ENCODE data around the gene COX7A2L. TPM values are rescaled to one million over a fixed set of nuclear protein-coding genes. Genes with fewer than 3 reads are reported as not detected.

The COX7A2L gene
- total and polyA plus RNA-seq, 10 of the 15 experiments (the other 5 are each of a cell fraction or from before 2014, with no cell fraction given), result 134 to 532 (median 222) TPM

- no peak overlapping the region for H3K4me3 ChIP-seq
- TF ChIP-seq SPI1 (IDR thresholded peaks at IDR 0.05; ENCODE audit: borderline replicate concordance, insufficient read depth, low read depth, low read length) (no peak), CTCF (IDR thresholded peaks at IDR 0.05 in 2 of 3, conservative IDR thresholded peaks at IDR 0.05 in 1 of 3; ENCODE audit: control insufficient read depth in 2 of 3, extremely low read depth in 1 of 3, insufficient read depth in 1 of 3, low read depth in 3 of 3, low read length in 3 of 3) (no peak), CHD4 (IDR thresholded peaks at IDR 0.05) (no peak), HSF1 (IDR thresholded peaks at IDR 0.05; ENCODE audit: low read depth, low read length) (no peak)
- WGBS (ENCODE audit: insufficient coverage, insufficient replicate concordance, low lambda C conversion rate, missing lambda C conversion rate), result 99% methylated on average over 9 of the region's 9 CpGs
- H3K36me3 ChIP-seq (ENCODE audit: control insufficient read depth in 2 of 2, insufficient read depth in 2 of 2, low read length in 1 of 2), result peaks cover 5 to 25% of the 10 kb centered on the region in 2 experiments
- no peak for DNase-seq (ENCODE audit: low read depth, low spot score)
- no peak overlapping the region for H3K9ac ChIP-seq (ENCODE audit: control insufficient read depth, insufficient read depth, low read length)
- RAD21 ChIA-PET (ENCODE audit: unreplicated experiment), result no interaction called here
- FAIRE-seq, result no peak
- no peak overlapping the region for H2AFZ ChIP-seq (ENCODE audit: control insufficient read depth, low read depth, low read length)
- TSS peak; percentile 39 for BruUV-seq (replicated peaks)
- no peak overlapping the region for H3K4me2 ChIP-seq (ENCODE audit: control insufficient read depth, insufficient read depth)
- CTCF ChIA-PET, result interaction anchor here (1.4 kb wide), 2 partner anchors 236 to 244 kb away, joined by 3 read pairs; no protein-coding TSS in a partner anchor
- no peaks in the 10 kb centered on the region for H4K20me1 ChIP-seq (ENCODE audit: control insufficient read depth, insufficient read depth)
- ATAC-seq, result no peak
- H3K27ac ChIP-seq (ENCODE audit: control insufficient read depth, insufficient read depth), result no peak overlapping the region
- no peaks in the 10 kb centered on the region for H3K27me3 ChIP-seq (replicated peaks in 1 of 2; ENCODE audit: control insufficient read depth in 2 of 2, insufficient read depth in 2 of 2, low read length in 1 of 2)
- H3K4me1 ChIP-seq (ENCODE audit: control insufficient read depth, insufficient read depth, low read length), result no peaks in the 10 kb centered on the region
- in situ Hi-C loops (cut with MboI) (loop anchor here (10.0 kb wide), 1 partner anchor 457 kb away; no protein-coding TSS in a partner anchor), intact Hi-C loops (cut with micrococcal nuclease; ENCODE audit: unreplicated experiment) (no loop called here)
- POLR2A ChIA-PET, result interaction anchor here (0.5 kb wide), 1 partner anchor 21 kb away, joined by 5 read pairs; no protein-coding TSS in a partner anchor
- no peaks in the 10 kb centered on the region for H3K79me2 ChIP-seq (ENCODE audit: control insufficient read depth, insufficient read depth, low read length)
- SMC1A ChIA-PET (ENCODE audit: uncharacterized antibody, unreplicated experiment), result interaction anchor here (0.9 to 1.1 kb wide), 2 partner anchors 12 to 235 kb away, joined by 3 read pairs; no protein-coding TSS in a partner anchor
- no peaks in the 10 kb centered on the region for H3K9me3 ChIP-seq (replicated peaks; ENCODE audit: control insufficient read depth, insufficient read depth, low read length)
Observed at GRCh38 chr2:42331569-42332284, 29.3 kb downstream of the COX7A2L start.

All from GM12878 (cell line).